NCI-H1092 (cell line): ENCODE data around the gene TNS1.

Source experiments
- DNase-seq: peaks from one replicate; lab custom pipeline; 2025; lab: John Stamatoyannopoulos, UW

The TNS1 gene

GRCh38 chr2:217848351-217848957 lies 154.3 kb downstream of the TNS1 start:
- no peak for DNase-seq

GRCh38 chr2:217847552-217848350 lies 155.0 kb downstream of the TNS1 start:
- no peak for DNase-seq

- DNase-seq, result no peak
Observed at GRCh38 chr2:217847115-217847514, 155.7 kb downstream of the TNS1 start.

GRCh38 chr2:217846321-217846743 lies 156.5 kb downstream of the TNS1 start:
- no peak for DNase-seq

- DNase-seq, result no peak
Observed at GRCh38 chr2:217845301-217845700, 157.5 kb downstream of the TNS1 start.

GRCh38 chr2:217844696-217845095 lies 158.1 kb downstream of the TNS1 start:
- no peak for DNase-seq

GRCh38 chr2:217843324-217843723 lies 159.5 kb downstream of the TNS1 start:
- no peak for DNase-seq

GRCh38 chr2:217842017-217842416 lies 160.8 kb downstream of the TNS1 start:
- no peak for DNase-seq

- no peak for DNase-seq
Observed at GRCh38 chr2:217840522-217840921, 162.3 kb downstream of the TNS1 start.

GRCh38 chr2:217839750-217840107 lies 163.1 kb downstream of the TNS1 start:
- DNase-seq, result no peak

- DNase-seq, result no peak
Observed at GRCh38 chr2:217839073-217839749, 163.6 kb downstream of the TNS1 start.

GRCh38 chr2:217838409-217838831 lies 164.4 kb downstream of the TNS1 start:
- no peak for DNase-seq

- no peak for DNase-seq
Observed at GRCh38 chr2:217837530-217837929, 165.3 kb downstream of the TNS1 start.

- no peak for DNase-seq
Observed at GRCh38 chr2:217836901-217837491, 165.8 kb downstream of the TNS1 start.

- no peak for DNase-seq
Observed at GRCh38 chr2:217835931-217836891, 166.6 kb downstream of the TNS1 start.

- DNase-seq, result no peak
Observed at GRCh38 chr2:217834744-217835513, 167.9 kb downstream of the TNS1 start.

GRCh38 chr2:217834057-217834620 lies 168.7 kb downstream of the TNS1 start:
- DNase-seq, result no peak

- DNase-seq, result no peak
Observed at GRCh38 chr2:217833439-217833838, 169.4 kb downstream of the TNS1 start.

- DNase-seq, result no peak
Observed at GRCh38 chr2:217832987-217833386, 169.8 kb downstream of the TNS1 start.

- DNase-seq, result no peak
Observed at GRCh38 chr2:217832115-217832514, 170.7 kb downstream of the TNS1 start.
